Activated CD4-positive, alpha-beta T cell treated with anti-CD3 and anti-CD28 coated beads for 36 hours (primary cell): ENCODE measurements around the gene OSBPL2. TPM values are rescaled to one million over a fixed set of nuclear protein-coding genes. Genes with fewer than 3 reads are reported as not detected.

Source experiments
- ATAC-seq: fragments of 200-7000 bp; cut with Tn5 transposase; one replicate; pipeline ENCODE4 v1.10.0; 2021; ENCODE audit warnings: mild to moderate bottlenecking, moderate library complexity
- CTCF ChIA-PET: fragments of 350-600 bp; sonication (Branson Sonifier 250); formaldehyde crosslinking; loops from one replicate; lab custom pipeline; 2021; ENCODE audit warnings: antibody characterized with exemption; lab: Charles Lee
- POLR2A ChIA-PET: fragments of 350-600 bp; sonication (Branson Sonifier 250); formaldehyde crosslinking; loops from one replicate; lab custom pipeline; 2021; ENCODE audit warnings: antibody characterized with exemption, inconsistent platforms; lab: Charles Lee
- DNase-seq: peaks from one replicate; pipeline ENCODE4 v3.0.0-alpha.2; 2020
- H3K27ac Mint-ChIP-seq: one replicate; pipeline ENCODE4 v1.8.0; 2021; ENCODE audit warnings: mixed read lengths
- H3K27me3 Mint-ChIP-seq: one replicate; pipeline ENCODE4 v1.8.0; 2021; ENCODE audit warnings: mixed read lengths
- H3K36me3 Mint-ChIP-seq: one replicate; pipeline ENCODE4 v1.8.0; 2021; ENCODE audit warnings: low read depth, mixed read lengths
- H3K4me1 Mint-ChIP-seq: one replicate; pipeline ENCODE4 v1.8.0; 2021; ENCODE audit warnings: mixed read lengths
- H3K4me3 Mint-ChIP-seq: one replicate; pipeline ENCODE4 v1.8.0; 2021; ENCODE audit warnings: mild to moderate bottlenecking, moderate library complexity, mixed read lengths
- H3K9me3 Mint-ChIP-seq: one replicate; pipeline ENCODE4 v1.8.0; 2021; ENCODE audit warnings: low read depth, mixed read lengths
- intact Hi-C, 2 experiments: fragments of 100-400 bp; cut with DNase I in 1 of 2; cut with micrococcal nuclease in 1 of 2; formaldehyde crosslinking; loops; one replicate each; pipeline versions ENCODE4 v1.14.2 to v1.15.1; 2022 to 2024; cut with DNase I, micrococcal nuclease
- total RNA-seq, 2 experiments: library from RNA; stranded (reverse); gene quantifications; one replicate each; pipeline ENCODE4 v1.2.3, GENCODE V29; 2021

Gene OSBPL2
- total RNA-seq, 2 experiments from 2014 or later, result 19.2 to 23.0 TPM

DNA sequence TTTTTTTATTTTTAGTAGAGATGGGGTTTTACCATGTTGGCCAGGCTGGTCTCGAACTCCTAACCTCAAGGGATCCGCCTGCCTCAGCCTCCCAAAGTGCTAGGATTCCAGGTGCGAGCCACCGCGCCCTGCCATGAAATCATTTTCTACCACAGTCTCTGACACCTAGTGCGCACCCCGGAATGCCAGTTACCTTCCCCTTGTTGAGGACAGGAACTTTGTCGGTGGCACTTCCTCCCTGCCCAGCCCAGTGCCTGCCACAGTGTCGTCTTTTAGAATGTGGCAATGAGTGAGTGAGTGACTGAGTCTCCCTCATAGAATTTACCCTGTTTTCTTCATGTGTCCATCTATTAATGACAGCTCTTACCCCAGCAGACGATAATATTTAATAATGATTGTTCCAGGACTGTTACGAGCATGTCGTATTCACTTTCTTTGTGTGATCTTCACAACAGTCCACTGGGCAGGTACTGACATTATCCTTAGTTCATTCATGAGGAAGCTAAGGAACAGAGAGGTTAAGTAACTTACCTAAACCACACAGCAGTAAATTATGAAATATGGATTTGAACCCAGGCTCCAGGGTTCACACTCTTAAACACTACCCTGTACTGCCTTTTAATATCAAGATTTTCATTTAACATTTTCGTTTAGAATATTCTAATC, 1.8 kb downstream of the OSBPL2 start:
- intact Hi-C loops, result no loop called here

DNA sequence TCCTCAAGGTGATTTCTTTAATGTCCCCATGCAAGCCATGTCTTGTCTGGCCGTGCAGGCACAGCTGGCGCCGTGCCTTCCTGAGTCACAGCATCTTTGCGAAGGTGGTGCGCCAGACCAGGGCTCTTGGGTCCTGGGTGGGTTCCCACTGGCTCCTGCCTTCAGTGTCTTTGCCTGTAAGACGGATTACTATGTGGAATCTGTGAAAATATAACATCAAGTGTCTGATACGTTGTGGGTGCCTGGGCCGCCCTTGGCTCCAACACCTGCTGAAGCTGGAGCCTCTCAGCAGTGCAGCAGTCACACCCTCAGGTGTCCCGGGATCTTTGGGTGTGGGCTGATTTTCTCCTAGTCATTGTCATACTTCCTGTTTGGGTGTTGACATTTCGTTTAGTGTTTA, 3.2 kb downstream of the OSBPL2 start:
- H3K9me3 Mint-ChIP-seq, result no peaks in the 10 kb centered on the region
- peaks cover 43% of the 10 kb centered on the region for H3K4me1 Mint-ChIP-seq
- no peak overlapping the region for H3K4me3 Mint-ChIP-seq
- ChIA-PET CTCF (no interaction called here), POLR2A (no interaction called here)
- ATAC-seq, result no peak
- H3K36me3 Mint-ChIP-seq, result peaks cover 1% of the 10 kb centered on the region
- no peak for DNase-seq
- H3K27ac Mint-ChIP-seq, result no peak overlapping the region
- H3K27me3 Mint-ChIP-seq, result no peaks in the 10 kb centered on the region
- intact Hi-C loops, result no loop called here

More for the DNA sequence above, 1.8 kb downstream of the OSBPL2 start:
- Mint-ChIP-seq H3K27ac (no peak overlapping the region), H3K36me3 (peaks cover 1% of the 10 kb centered on the region), H3K4me1 (peaks cover 40% of the 10 kb centered on the region), H3K4me3 (peak overlapping the region; percentile 77), H3K9me3 (no peaks in the 10 kb centered on the region), H3K27me3 (no peaks in the 10 kb centered on the region)
- ChIA-PET CTCF (no interaction called here), POLR2A (no interaction called here)
- ATAC-seq (no peak), DNase-seq (no peak)

DNA sequence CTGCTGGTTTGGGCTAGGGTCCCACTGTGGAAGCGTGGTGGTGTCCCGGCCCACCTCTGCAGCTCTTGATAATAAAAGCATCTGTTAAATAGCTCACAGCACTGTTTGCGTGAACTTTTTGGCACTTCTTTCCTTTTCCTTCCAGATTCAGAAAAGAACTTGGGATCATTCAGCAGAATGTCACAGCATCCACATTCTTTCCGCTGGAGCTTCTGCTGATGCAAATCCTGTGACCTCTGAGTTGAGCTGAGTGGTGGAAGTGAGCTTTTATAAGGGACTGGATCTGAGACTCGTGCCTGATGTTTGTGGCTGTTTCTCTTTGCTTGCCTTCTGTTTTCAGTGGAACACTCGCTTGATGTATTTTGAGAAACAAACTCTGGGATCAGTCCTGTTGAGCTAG, 3.9 kb downstream of the OSBPL2 start:
- DNase-seq (no peak), ATAC-seq (no peak)
- H3K27ac Mint-ChIP-seq, result peak overlapping the region; percentile 4
- POLR2A ChIA-PET, result no interaction called here
- peaks cover 1% of the 10 kb centered on the region for H3K36me3 Mint-ChIP-seq
- H3K27me3 Mint-ChIP-seq, result no peaks in the 10 kb centered on the region
- intact Hi-C loops, result no loop called here
- H3K9me3 Mint-ChIP-seq, result no peaks in the 10 kb centered on the region
- H3K4me1 Mint-ChIP-seq, result peaks cover 47% of the 10 kb centered on the region
- CTCF ChIA-PET, result no interaction called here
- no peak overlapping the region for H3K4me3 Mint-ChIP-seq

DNA sequence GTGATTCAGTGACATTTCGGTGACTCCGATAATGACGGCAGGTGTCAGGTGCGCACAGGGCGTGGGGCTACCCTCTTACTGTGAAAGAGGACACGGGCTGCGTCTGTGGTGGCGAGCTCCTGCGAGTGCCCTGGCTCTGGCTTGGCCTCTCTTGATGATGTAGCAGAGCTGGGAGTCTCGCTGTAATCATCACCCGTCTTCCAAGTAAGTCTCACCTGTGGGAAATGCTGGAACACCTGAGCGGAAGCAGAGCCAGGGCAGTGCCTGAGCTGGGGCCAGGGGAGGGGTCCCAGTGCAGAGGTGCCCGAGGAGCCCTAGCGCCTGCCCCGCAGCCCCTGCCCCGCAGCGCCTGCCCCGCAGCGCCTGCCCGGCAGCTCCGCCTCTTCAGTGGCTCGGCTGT, 4.8 kb downstream of the OSBPL2 start:
- ATAC-seq, result no peak
- H3K4me1 Mint-ChIP-seq, result peaks cover 41% of the 10 kb centered on the region
- no peak for DNase-seq
- H3K27ac Mint-ChIP-seq, result no peak overlapping the region
- intact Hi-C loops, result no loop called here
- ChIA-PET POLR2A (no interaction called here), CTCF (no interaction called here)
- H3K36me3 Mint-ChIP-seq, result peaks cover 1% of the 10 kb centered on the region
- H3K27me3 Mint-ChIP-seq, result no peaks in the 10 kb centered on the region
- H3K4me3 Mint-ChIP-seq, result no peak overlapping the region
- H3K9me3 Mint-ChIP-seq, result no peaks in the 10 kb centered on the region

DNA sequence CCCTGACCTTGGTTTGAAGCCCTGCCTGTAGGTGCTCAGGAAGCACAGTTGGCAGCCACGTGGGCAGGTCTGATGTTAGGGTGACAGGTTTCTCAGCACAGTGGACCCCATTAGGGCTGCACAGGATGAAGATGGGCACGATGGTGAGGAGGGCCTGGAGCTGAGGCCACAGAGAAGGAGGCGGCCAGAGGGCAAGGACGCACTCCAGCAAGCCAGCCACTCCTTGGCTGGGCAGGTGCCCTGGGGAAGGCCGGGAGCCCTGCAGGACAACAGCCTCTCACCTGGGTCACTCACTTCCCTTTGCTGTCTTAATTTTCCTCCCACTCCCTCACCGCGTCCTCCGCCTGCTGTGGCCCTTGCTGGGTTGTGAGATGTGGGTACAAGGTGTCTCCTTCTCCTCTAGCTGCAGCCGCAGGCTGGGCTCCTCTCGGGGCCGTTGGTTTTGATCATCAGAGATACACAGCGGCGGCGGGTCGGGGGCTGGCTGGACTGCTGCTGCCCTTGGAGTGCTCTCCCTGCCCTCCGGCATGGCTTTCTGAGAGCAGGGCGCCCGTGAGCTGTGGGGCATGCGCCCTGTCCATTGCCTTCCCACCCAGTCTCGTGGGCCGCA, 5.7 kb downstream of the OSBPL2 start:
- CTCF ChIA-PET, result no interaction called here
- Mint-ChIP-seq H3K4me1 (peaks cover 41% of the 10 kb centered on the region), H3K27ac (no peak overlapping the region), H3K4me3 (no peak overlapping the region), H3K9me3 (no peaks in the 10 kb centered on the region), H3K27me3 (no peaks in the 10 kb centered on the region), H3K36me3 (peaks cover 1% of the 10 kb centered on the region)
- POLR2A ChIA-PET, result no interaction called here
- no peak for ATAC-seq
- intact Hi-C loops, result no loop called here
- no peak for DNase-seq

DNA sequence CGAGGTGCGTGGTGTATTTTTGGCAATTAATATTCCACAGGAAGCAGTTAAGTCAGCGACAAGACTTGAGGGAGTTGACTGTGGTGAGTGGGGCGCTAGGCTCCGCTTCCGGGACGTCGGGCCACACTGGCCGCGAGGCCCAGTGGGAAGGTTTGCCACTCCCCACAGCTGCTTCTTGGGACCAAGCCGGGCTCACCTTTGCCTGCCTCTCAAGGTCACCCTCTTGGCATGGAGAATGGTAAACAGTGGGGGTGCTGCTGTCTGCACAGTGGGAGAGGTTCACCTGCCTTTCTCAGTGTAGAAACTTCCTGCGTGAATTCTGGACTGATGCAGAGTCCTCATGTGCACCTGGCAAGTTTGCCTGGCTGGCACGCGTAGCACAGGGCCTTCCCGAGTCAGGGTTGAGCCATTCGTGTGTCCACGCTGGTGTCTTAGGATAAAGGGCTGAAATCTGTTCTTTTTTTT, 6.4 kb downstream of the OSBPL2 start:
- Mint-ChIP-seq H3K36me3 (peaks cover 1% of the 10 kb centered on the region), H3K27me3 (no peaks in the 10 kb centered on the region), H3K27ac (no peak overlapping the region), H3K4me3 (no peak overlapping the region), H3K4me1 (peaks cover 37% of the 10 kb centered on the region), H3K9me3 (no peaks in the 10 kb centered on the region)
- ChIA-PET CTCF (no interaction called here), POLR2A (no interaction called here)
- intact Hi-C loops, result no loop called here
- DNase-seq, result no peak
- no peak for ATAC-seq

DNA sequence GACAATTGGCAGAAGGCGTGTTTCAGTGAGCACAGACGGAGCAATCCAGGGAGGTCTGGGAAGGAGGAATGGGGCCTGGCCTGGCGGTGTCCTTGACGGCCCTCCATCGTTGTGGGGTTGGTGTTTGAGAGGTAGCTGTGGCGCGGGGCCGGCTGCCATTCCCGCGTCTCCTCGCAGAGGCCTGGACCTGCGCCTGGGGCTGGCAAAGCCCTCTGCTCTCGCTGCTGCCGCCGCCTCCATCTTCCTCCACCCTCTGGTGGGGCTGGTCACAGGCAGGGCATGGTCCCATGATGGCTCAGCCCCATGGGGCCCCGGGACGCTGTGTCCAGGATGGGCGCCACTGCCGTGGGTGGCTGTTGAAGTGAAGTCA, 7.6 kb downstream of the OSBPL2 start:
- H3K9me3 Mint-ChIP-seq, result no peaks in the 10 kb centered on the region
- no peak for DNase-seq
- no peak overlapping the region for H3K4me3 Mint-ChIP-seq
- CTCF ChIA-PET, result no interaction called here
- peaks cover 1% of the 10 kb centered on the region for H3K36me3 Mint-ChIP-seq
- intact Hi-C loops, result no loop called here
- no peaks in the 10 kb centered on the region for H3K27me3 Mint-ChIP-seq
- no peak overlapping the region for H3K27ac Mint-ChIP-seq
- peaks cover 31% of the 10 kb centered on the region for H3K4me1 Mint-ChIP-seq
- no peak for ATAC-seq
- POLR2A ChIA-PET, result no interaction called here

DNA sequence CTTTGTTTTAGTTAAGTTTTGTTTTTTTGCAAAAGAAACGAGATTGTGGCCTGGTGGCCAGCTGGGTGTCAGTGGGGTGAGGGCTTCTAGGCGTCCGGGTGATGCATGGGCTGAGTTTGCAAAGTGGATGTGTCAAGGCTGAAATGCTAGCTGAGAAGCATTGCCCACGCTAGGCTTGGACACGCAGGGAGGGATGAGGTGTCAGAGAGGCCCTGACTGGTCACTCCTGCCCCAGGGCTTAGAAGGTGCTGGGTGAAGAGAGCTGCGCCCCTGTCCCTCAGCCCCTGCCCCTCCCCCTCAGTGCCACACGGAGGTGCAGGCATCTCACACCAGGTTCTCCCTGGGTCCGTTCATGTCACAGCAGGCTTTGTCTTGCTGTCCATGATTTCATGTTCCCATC, 8.1 kb downstream of the OSBPL2 start:
- intact Hi-C loops, result no loop called here
- Mint-ChIP-seq H3K9me3 (no peaks in the 10 kb centered on the region), H3K4me3 (no peak overlapping the region), H3K27ac (no peak overlapping the region), H3K4me1 (peaks cover 29% of the 10 kb centered on the region), H3K36me3 (peaks cover 1% of the 10 kb centered on the region), H3K27me3 (no peaks in the 10 kb centered on the region)
- DNase-seq (no peak), ATAC-seq (no peak)
- ChIA-PET POLR2A (no interaction called here), CTCF (interaction anchor here (0.6 kb wide), 1 partner anchor 30 kb away, joined by 4 read pairs; no protein-coding TSS in a partner anchor)

DNA sequence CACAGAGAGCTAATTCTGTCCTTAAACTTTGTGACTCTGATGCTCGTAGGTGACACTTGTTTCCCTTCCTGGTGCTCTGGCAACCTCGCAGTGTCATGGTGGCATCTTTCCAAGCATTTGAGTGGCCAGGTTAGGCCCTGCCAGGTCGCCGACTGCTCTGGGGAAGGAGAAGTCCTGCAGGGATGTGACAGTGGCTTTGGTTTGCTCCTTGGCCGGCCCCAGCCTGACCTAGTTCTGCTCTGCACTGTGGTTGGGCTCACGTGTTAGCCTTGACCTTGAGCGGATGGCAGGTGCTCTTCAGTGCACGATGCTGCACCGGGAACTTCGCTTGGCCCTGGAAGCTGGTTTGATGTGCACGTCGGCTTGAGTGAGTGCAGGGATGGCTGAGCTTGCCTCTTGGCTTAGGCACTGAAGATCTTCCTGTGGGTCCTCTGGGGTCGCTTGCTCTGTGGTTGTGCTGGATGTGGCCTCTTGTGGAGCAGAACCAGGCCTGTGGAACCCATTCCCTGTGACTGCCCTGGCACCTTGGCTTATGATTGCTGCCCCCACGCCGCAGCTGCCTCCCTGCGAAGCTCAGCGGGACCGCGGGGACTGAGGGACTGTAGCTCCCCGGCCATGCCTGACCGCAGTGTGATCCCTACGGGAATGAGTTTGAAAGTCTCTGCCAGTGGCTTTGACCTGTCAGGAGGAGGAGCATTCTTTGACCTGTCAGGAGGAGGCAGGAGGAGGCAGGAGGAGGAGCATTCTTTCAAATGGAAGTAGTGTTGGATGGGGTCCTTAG, 8.7 kb downstream of the OSBPL2 start:
- no peaks in the 10 kb centered on the region for H3K27me3 Mint-ChIP-seq
- intact Hi-C loops, result no loop called here
- H3K4me3 Mint-ChIP-seq, result no peak overlapping the region
- DNase-seq (no peak), ATAC-seq (no peak)
- CTCF ChIA-PET, result interaction anchor here (0.6 kb wide), 1 partner anchor 30 kb away, joined by 4 read pairs; no protein-coding TSS in a partner anchor
- POLR2A ChIA-PET, result interaction anchor here (0.7 kb wide), 1 partner anchor 744 kb away, joined by 4 read pairs; no protein-coding TSS in a partner anchor
- no peak overlapping the region for H3K27ac Mint-ChIP-seq
- H3K9me3 Mint-ChIP-seq, result no peaks in the 10 kb centered on the region
- peaks cover 22% of the 10 kb centered on the region for H3K4me1 Mint-ChIP-seq
- H3K36me3 Mint-ChIP-seq, result no peaks in the 10 kb centered on the region

DNA sequence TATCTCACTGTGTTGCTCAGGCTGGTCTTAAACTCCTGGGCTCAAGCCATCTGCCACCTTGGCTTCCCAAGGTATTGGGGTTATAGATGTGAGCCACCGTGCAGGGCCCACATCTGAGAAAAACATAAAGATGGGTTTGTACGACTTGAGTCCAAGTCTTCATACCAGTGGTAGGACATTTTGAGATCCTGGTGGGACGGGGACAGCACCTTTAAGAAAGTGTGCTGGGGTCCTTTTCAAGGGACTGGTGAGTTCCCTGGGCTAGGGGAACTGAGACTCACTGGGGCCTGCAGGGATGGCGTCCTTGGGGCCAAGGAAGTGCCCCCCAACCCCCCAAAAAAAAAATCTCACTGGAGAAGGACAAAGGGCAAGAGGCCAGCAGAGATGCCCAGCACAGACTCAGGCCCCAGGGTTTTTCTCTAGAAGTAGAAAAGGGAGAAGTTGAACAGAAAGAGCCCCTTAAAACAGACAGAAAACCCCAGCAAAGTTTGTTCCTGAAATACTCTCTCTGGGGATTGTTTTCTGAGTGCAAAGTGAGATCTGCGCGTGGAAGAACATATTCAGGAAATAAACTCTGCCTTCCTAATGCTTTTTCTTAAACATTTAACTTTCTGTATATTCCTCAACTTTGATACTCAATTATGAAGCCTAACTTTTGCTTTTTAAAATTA, 10.7 kb downstream of the OSBPL2 start:
- Mint-ChIP-seq H3K4me1 (peaks cover 24% of the 10 kb centered on the region), H3K36me3 (peaks cover 4% of the 10 kb centered on the region), H3K4me3 (no peak overlapping the region), H3K27ac (no peak overlapping the region), H3K9me3 (no peaks in the 10 kb centered on the region), H3K27me3 (no peaks in the 10 kb centered on the region)
- ChIA-PET POLR2A (no interaction called here), CTCF (no interaction called here)
- intact Hi-C loops, result no loop called here
- DNase-seq, result no peak
- ATAC-seq, result no peak

DNA sequence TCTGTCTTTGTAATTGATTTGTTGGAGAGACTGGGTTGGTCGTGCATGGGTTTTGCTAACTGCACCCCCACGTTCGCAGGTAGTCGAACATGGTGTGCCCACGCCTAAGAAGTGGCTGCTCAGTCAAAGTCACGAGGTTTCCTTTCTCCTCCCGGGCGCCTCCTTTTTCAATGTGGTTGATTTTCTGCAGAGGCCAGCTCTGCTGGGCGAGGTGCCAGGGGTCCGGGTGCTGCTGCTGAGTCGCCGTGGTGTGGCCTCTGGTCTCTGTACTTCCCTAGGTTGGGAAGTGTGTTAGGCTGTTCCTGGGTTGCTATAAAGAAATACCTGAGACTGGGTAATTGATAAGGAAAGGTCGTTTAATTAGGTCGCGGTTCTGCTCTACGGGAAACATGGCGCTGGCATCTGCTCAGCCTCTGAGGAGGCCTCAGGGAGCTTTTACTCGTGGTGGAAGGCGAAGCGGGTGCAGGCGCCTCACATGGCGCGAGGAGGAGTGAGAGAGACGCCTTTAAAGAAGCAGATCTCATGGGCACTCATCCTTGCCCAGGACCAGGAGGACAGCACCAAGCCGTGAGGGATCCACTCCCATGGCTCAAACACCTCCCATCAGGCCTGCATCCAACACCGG, 14.1 kb downstream of the OSBPL2 start:
- DNase-seq (no peak), ATAC-seq (no peak)
- intact Hi-C loops, result no loop called here
- Mint-ChIP-seq H3K4me1 (peaks cover 12% of the 10 kb centered on the region), H3K9me3 (no peaks in the 10 kb centered on the region), H3K4me3 (no peak overlapping the region), H3K27me3 (no peaks in the 10 kb centered on the region), H3K36me3 (peaks cover 4% of the 10 kb centered on the region), H3K27ac (peak overlapping the region; percentile 42)
- ChIA-PET CTCF (no interaction called here), POLR2A (no interaction called here)
